ENCODE data around the gene EYA3.

DNA sequence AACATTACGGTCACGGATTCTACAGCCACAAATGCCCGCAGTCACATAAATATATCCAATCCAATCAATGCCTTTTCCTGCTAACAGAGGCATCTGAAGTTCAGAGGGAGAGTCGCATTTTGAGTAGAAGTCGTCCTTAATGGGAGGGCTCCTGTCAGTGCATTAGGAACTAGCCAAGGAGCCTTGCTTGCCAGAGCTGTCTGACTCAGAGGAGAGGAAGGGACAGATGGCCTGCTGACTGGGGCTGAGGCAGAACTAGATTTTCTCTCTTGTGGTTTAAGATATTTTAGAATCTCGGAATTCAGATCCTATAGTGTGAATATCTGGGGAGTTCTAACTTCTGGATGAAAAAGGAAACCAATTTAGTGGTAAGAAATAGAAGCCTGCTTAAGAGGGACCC, 118.0 kb downstream of the EYA3 start:
- TF ChIP-seq, protein P1, sequence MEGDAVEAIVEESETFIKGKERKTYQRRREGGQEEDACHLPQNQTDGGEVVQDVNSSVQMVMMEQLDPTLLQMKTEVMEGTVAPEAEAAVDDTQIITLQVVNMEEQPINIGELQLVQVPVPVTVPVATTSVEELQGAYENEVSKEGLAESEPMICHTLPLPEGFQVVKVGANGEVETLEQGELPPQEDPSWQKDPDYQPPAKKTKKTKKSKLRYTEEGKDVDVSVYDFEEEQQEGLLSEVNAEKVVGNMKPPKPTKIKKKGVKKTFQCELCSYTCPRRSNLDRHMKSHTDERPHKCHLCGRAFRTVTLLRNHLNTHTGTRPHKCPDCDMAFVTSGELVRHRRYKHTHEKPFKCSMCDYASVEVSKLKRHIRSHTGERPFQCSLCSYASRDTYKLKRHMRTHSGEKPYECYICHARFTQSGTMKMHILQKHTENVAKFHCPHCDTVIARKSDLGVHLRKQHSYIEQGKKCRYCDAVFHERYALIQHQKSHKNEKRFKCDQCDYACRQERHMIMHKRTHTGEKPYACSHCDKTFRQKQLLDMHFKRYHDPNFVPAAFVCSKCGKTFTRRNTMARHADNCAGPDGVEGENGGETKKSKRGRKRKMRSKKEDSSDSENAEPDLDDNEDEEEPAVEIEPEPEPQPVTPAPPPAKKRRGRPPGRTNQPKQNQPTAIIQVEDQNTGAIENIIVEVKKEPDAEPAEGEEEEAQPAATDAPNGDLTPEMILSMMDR (IDR thresholded peaks at IDR 0.05), result no peak
- no peak for TF ChIP-seq EMX1 (CRISPR knock-in tag; IDR thresholded peaks at IDR 0.05)
- TF ChIP-seq TCF7 (CRISPR knock-in tag; IDR thresholded peaks at IDR 0.05; ENCODE audit: low read depth), result no peak
- TF ChIP-seq TEAD4 (CRISPR knock-in tag; IDR thresholded peaks at IDR 0.05), result no peak

All from WTC11 (cell line).